Inflammatory macrophage treated with lipopolysaccharide for 1 hour (primary cell): Measurements from ENCODE around the gene FCGR1A.
"Not testable (repeated sequence)": the region's sequence is repeated elsewhere in the genome, so short reads cannot be mapped to it uniquely, and the experiment has no call there.

ENCODE experiments used
- DNase-seq, 2 donors: peaks; one replicate each; pipeline ENCODE4 v3.0.0-alpha.2; 2020 to 2022

The FCGR1A gene

DNA sequence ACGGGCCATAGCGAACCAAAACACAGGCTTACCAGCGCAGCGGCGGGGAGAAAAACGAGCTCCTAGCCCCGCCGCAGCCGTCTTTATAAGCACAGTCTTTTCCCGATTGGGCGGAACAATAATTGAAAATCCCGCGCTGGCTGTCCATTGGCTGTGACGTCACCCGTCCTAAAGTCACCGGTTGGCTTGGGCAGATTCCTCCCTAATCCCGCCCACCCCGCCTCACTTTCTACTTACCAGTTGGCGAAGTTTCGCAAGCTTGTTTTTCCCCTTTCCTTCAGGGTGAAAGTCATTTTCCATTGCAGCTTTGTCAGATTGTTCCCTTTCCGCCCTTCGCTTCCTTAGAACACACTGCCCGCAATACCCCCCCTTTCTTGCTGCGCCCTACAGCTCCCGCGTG lies 58.7 kb downstream of the FCGR1A start:
- DNase-seq = not testable (repeated sequence)
